Stimulated activated effector memory CD8-positive, alpha-beta T cell treated with anti-CD3 and anti-CD28 coated beads, Interleukin-12 subunit alpha, Interleukin-12 subunit beta, amount 100 ng/mL, for 72 hours (primary cell): ENCODE measurements around the gene TOB1.

ENCODE experiments used
- ATAC-seq: fragments of 150-1000 bp; cut with Tn5 transposase; 2 replicates; pipeline ENCODE4 v1.10.0; 2021
- DNase-seq, 2 donors: peaks; one replicate each; pipeline ENCODE4 v3.0.0; 2021 to 2022; ENCODE audit warnings: low spot score in 2 of 2
- H3K27ac Mint-ChIP-seq: one replicate; pipeline ENCODE4 v1.8.0; 2022; ENCODE audit warnings: mild to moderate bottlenecking, mixed read lengths
- H3K36me3 Mint-ChIP-seq: one replicate; pipeline ENCODE4 v1.8.0; 2022; ENCODE audit warnings: mild to moderate bottlenecking, mixed read lengths
- H3K4me1 Mint-ChIP-seq: one replicate; pipeline ENCODE4 v1.8.0; 2022; ENCODE audit warnings: mixed read lengths
- H3K4me3 Mint-ChIP-seq: one replicate; pipeline ENCODE4 v1.8.0; 2022; ENCODE audit warnings: mild to moderate bottlenecking, mixed read lengths
- H3K9me3 Mint-ChIP-seq: one replicate; pipeline ENCODE4 v1.8.0; 2022; ENCODE audit warnings: mixed read lengths

Gene TOB1

GRCh38 chr17:50848039-50848438 is 18.1 kb downstream of the TOB1 start:
- Mint-ChIP-seq H3K27ac (no peak overlapping the region), H3K4me3 (no peak overlapping the region), H3K36me3 (no peaks in the 10 kb centered on the region), H3K9me3 (no peaks in the 10 kb centered on the region), H3K4me1 (peaks cover 17% of the 10 kb centered on the region)
- no peak for ATAC-seq
- DNase-seq: no peak

GRCh38 chr17:50847566-50847965 is 18.6 kb downstream of the TOB1 start:
- Mint-ChIP-seq H3K4me3 (no peak overlapping the region), H3K36me3 (no peaks in the 10 kb centered on the region), H3K27ac (no peak overlapping the region), H3K4me1 (peaks cover 12% of the 10 kb centered on the region), H3K9me3 (no peaks in the 10 kb centered on the region)
- DNase-seq (no peak), ATAC-seq (no peak)

DNA sequence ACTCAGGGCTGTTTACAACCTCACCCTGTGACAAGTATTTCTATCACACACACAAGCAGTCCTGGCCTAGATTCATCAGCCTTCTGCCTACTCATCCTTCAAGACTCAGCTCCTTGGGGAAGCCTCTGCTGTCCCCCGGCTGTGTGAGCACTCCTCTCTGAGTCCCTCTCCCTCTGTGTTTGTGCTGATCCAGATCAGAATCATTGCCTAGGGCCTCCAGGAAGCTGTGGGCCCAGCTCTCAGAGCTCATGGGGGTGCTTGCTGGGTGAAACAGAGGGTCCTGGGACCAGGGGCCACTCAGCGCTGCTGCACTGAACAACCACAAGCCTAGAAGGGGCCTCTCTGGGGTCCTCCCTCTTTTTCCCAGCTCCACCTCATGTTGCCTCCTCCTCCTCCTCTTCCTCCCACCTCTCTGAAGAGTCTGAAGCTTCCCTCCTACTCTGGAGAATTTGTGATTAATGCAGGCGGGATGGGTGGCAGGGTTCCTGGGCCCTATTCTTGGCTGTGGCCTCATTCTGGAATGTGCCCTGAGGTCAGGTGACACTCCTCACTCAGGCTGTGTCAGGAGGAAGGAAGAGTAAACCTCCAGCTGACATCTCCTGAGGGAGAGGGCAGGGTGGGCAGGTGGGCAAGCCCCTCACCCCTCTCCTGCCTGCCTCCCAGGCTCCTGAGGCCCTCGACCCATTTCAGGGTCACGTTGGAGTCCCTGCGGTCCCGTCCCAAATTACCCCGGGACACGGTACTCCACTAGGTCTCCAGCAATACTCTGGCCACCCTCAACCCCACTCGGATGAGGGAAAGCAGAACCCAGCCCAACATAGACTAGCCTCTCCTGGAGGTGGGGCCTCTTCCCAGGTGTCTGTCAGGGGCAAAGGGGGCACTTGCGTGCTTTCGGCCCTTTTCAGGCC is 20.7 kb downstream of the TOB1 start:
- DNase-seq: no peak
- Mint-ChIP-seq H3K9me3 (no peaks in the 10 kb centered on the region), H3K27ac (no peak overlapping the region), H3K4me1 (peaks cover 5% of the 10 kb centered on the region), H3K36me3 (no peaks in the 10 kb centered on the region), H3K4me3 (no peak overlapping the region)
- no peak for ATAC-seq

DNA sequence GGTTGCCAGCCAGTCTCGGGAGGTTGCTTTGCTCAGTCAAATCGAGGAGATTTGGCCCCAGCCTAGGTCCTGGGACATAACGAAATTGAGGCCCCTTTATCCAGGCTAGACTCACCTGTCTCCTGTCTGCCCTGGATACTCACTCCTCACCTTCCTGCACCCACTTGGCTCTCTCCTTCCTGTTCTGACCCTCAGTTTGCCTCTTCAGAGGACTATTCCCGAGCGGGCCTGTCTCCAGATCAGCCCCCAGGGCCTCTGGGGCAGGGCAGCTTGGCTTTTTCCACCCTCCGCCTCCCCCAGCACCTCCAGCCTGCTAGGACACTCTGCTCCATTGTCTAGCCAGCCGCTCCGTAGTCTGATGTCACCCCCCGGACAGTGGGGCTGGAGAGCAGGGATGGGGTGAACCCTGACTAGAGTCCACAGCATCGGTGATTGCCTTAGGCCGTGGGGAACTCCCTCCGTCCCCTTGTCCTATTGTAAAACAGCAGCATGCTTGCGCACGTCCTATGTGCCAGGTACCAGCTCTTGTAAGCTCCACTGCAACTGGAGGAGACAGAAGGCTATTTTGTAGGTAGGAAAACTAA is 21.9 kb downstream of the TOB1 start:
- no peak overlapping the region for H3K4me3 Mint-ChIP-seq
- no peak for ATAC-seq

GRCh38 chr17:50843150-50843905 is 22.8 kb downstream of the TOB1 start:
- H3K27ac Mint-ChIP-seq: no peak overlapping the region
- no peaks in the 10 kb centered on the region for H3K36me3 Mint-ChIP-seq
- H3K9me3 Mint-ChIP-seq: no peaks in the 10 kb centered on the region
- no peak for DNase-seq
- no peak overlapping the region for H3K4me3 Mint-ChIP-seq
- H3K4me1 Mint-ChIP-seq: peaks cover 5% of the 10 kb centered on the region
- ATAC-seq: no peak

More for the DNA sequence above, 21.9 kb downstream of the TOB1 start:
- H3K4me1 Mint-ChIP-seq: peaks cover 5% of the 10 kb centered on the region
- H3K27ac Mint-ChIP-seq: no peak overlapping the region
- no peaks in the 10 kb centered on the region for H3K36me3 Mint-ChIP-seq
- DNase-seq: no peak
- H3K9me3 Mint-ChIP-seq: no peaks in the 10 kb centered on the region

- Mint-ChIP-seq H3K36me3 (no peaks in the 10 kb centered on the region), H3K4me3 (no peak overlapping the region), H3K4me1 (peaks cover 5% of the 10 kb centered on the region), H3K9me3 (no peaks in the 10 kb centered on the region), H3K27ac (no peak overlapping the region)
- ATAC-seq (no peak), DNase-seq (no peak)
These were observed 23.5 kb downstream of the TOB1 start for GRCh38 chr17:50842506-50843149.

- Mint-ChIP-seq H3K36me3 (no peaks in the 10 kb centered on the region), H3K27ac (no peak overlapping the region), H3K4me3 (no peak overlapping the region), H3K9me3 (no peaks in the 10 kb centered on the region), H3K4me1 (peaks cover 5% of the 10 kb centered on the region)
- peak; percentile 64 for ATAC-seq
- peak; percentile 44 to 74 for DNase-seq
These were observed 24.2 kb downstream of the TOB1 start for GRCh38 chr17:50841949-50842354.

DNA sequence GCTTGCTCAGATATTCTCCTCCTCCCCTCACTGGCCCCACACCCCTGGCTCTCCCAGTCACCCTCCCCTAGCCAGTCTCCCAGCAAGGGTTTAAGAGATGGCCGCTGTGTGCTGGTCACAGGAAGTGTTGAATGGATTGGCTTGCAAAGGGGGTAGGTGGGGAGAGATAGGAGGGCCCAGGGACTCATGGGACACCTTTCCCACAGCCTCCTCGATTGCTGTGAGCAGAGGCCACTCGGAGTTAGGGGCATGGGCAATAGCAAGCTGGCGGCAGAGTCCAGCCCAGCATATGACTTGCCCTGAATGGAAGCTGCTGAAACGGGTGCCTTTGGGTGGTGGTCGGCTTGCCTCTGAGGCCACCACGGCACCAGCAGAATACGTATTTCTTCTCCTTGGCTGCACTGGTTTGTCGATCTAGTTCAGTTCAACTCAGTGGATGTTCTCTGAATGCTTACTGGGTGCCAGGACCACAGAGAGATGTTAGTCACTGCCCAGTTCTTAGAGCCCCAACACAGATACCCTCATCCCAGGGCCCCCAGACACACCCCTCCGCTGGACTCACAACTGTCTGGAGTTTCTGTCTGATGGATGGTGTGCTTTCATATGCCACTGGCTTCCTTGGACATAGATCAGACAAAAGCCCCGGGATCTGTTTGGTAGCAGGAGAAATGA is 24.7 kb downstream of the TOB1 start:
- H3K27ac Mint-ChIP-seq: no peak overlapping the region

GRCh38 chr17:50840311-50840851 is 25.8 kb downstream of the TOB1 start:
- Mint-ChIP-seq H3K4me3 (no peak overlapping the region), H3K36me3 (no peaks in the 10 kb centered on the region), H3K27ac (no peak overlapping the region), H3K9me3 (no peaks in the 10 kb centered on the region), H3K4me1 (peaks cover 5% of the 10 kb centered on the region)
- ATAC-seq: no peak
- DNase-seq: no peak

More for the DNA sequence above, 24.7 kb downstream of the TOB1 start:
- ATAC-seq: no peak
- DNase-seq: no peak
- Mint-ChIP-seq H3K4me1 (peaks cover 5% of the 10 kb centered on the region), H3K36me3 (no peaks in the 10 kb centered on the region), H3K4me3 (no peak overlapping the region), H3K9me3 (no peaks in the 10 kb centered on the region)

- Mint-ChIP-seq H3K4me3 (no peak overlapping the region), H3K4me1 (peaks cover 5% of the 10 kb centered on the region), H3K9me3 (no peaks in the 10 kb centered on the region), H3K36me3 (no peaks in the 10 kb centered on the region), H3K27ac (no peak overlapping the region)
- no peak for DNase-seq
- no peak for ATAC-seq
These were observed 26.4 kb downstream of the TOB1 start for GRCh38 chr17:50839591-50840310.

- Mint-ChIP-seq H3K4me3 (no peak overlapping the region), H3K27ac (peak overlapping the region; percentile 20), H3K36me3 (no peaks in the 10 kb centered on the region), H3K9me3 (no peaks in the 10 kb centered on the region), H3K4me1 (peaks cover 5% of the 10 kb centered on the region)
- ATAC-seq (no peak), DNase-seq (no peak)
These were observed 27.9 kb downstream of the TOB1 start for GRCh38 chr17:50837980-50838954.

- no peak for ATAC-seq
- no peaks in the 10 kb centered on the region for H3K9me3 Mint-ChIP-seq
- DNase-seq: no peak
- no peaks in the 10 kb centered on the region for H3K36me3 Mint-ChIP-seq
- H3K27ac Mint-ChIP-seq: peak overlapping the region; percentile 20
- peaks cover 5% of the 10 kb centered on the region for H3K4me1 Mint-ChIP-seq
- no peak overlapping the region for H3K4me3 Mint-ChIP-seq
These were observed 28.7 kb downstream of the TOB1 start for GRCh38 chr17:50837286-50837979.

GRCh38 chr17:50836826-50837225 is 29.3 kb downstream of the TOB1 start:
- H3K9me3 Mint-ChIP-seq: no peaks in the 10 kb centered on the region
- DNase-seq (no peak), ATAC-seq (no peak)
- peaks cover 4% of the 10 kb centered on the region for H3K4me1 Mint-ChIP-seq
- H3K4me3 Mint-ChIP-seq: no peak overlapping the region
- no peaks in the 10 kb centered on the region for H3K36me3 Mint-ChIP-seq
- no peak overlapping the region for H3K27ac Mint-ChIP-seq
